SK-N-SH (cell line): ENCODE results near the gene MTHFD1L.

ENCODE experiments used
- CTCF ChIP-seq: fragments of 200-600 bp; sonication (generic); IDR thresholded peaks from 2 replicates; pipeline ENCODE4 v1.6.1; 2017; ENCODE audit warnings: antibody characterized with exemption, mild to moderate bottlenecking, moderate library complexity
- EP300 ChIP-seq, 2 experiments: IDR thresholded peaks; 2 replicates each; pipeline versions ENCODE4 v1.4.0 to v1.6.1; 2012; ENCODE audit warnings: borderline replicate concordance in 1 of 2, low read depth in 1 of 2, low read length in 1 of 2
- GATA2 ChIP-seq: sonication (generic); formaldehyde crosslinking; IDR thresholded peaks from 2 replicates; pipeline ENCODE4 v1.5.0; 2020; ENCODE audit warnings: mild to moderate bottlenecking, missing genetic modification reagents
- MAX ChIP-seq: IDR thresholded peaks from 2 replicates; pipeline ENCODE4 v1.4.0; 2012; ENCODE audit warnings: low read depth
- NRF1 ChIP-seq: IDR thresholded peaks from 2 replicates; pipeline ENCODE4 v1.6.1; 2012; ENCODE audit warnings: low read depth, mild to moderate bottlenecking, low read length
- POLR2AphosphoS5 ChIP-seq: IDR thresholded peaks from 2 replicates; pipeline ENCODE4 v1.6.1; 2012; ENCODE audit warnings: low read depth, low read length

- TF ChIP-seq POLR2AphosphoS5 (no peak), CTCF (no peak), EP300 (IDR thresholded peaks at IDR 0.05; ENCODE audit: borderline replicate concordance in 1 of 2, low read depth in 1 of 2, low read length in 1 of 2) (no peak), NRF1 (no peak), GATA2 (CRISPR knock-in tag) (no peak), MAX (no peak)
Observed at GRCh38 chr6:151140767-151141166, 275.3 kb downstream of the MTHFD1L start.
